GM12873 (cell line): ENCODE measurements around the gene CLIC4.

Source experiments
- TF ChIP-seq, protein P1 (sequence below): IDR thresholded peaks from 2 replicates; pipeline ENCODE4 v1.5.1; 2012; ENCODE audit warnings: low read depth, mild to moderate bottlenecking, moderate library complexity, low read length, control low read depth; ENCODE audit not compliant: insufficient read depth; ENCODE audit errors: missing control alignments

The CLIC4 gene

DNA sequence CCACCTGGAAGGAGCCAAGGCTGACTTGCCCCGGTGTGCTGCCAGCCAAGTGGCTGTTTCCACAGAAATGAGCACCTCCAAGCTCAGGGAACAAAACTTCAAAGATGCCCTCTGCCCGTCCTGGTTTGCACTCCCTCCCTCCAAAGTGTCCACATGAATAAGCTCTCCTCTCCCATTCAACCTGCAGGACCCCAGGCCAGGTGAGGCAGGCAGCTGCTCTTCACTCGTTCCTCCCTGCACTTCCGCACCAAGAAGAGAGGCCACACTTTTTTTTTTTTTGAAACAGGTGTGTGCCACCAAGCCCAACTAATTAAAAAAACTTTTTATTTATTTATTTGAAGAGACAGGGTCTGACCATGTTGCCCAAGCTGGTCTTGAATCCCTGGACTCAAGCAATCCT lies 18.5 kb upstream of the CLIC4 start:
- TF ChIP-seq, protein P1, sequence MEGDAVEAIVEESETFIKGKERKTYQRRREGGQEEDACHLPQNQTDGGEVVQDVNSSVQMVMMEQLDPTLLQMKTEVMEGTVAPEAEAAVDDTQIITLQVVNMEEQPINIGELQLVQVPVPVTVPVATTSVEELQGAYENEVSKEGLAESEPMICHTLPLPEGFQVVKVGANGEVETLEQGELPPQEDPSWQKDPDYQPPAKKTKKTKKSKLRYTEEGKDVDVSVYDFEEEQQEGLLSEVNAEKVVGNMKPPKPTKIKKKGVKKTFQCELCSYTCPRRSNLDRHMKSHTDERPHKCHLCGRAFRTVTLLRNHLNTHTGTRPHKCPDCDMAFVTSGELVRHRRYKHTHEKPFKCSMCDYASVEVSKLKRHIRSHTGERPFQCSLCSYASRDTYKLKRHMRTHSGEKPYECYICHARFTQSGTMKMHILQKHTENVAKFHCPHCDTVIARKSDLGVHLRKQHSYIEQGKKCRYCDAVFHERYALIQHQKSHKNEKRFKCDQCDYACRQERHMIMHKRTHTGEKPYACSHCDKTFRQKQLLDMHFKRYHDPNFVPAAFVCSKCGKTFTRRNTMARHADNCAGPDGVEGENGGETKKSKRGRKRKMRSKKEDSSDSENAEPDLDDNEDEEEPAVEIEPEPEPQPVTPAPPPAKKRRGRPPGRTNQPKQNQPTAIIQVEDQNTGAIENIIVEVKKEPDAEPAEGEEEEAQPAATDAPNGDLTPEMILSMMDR = no peak

DNA sequence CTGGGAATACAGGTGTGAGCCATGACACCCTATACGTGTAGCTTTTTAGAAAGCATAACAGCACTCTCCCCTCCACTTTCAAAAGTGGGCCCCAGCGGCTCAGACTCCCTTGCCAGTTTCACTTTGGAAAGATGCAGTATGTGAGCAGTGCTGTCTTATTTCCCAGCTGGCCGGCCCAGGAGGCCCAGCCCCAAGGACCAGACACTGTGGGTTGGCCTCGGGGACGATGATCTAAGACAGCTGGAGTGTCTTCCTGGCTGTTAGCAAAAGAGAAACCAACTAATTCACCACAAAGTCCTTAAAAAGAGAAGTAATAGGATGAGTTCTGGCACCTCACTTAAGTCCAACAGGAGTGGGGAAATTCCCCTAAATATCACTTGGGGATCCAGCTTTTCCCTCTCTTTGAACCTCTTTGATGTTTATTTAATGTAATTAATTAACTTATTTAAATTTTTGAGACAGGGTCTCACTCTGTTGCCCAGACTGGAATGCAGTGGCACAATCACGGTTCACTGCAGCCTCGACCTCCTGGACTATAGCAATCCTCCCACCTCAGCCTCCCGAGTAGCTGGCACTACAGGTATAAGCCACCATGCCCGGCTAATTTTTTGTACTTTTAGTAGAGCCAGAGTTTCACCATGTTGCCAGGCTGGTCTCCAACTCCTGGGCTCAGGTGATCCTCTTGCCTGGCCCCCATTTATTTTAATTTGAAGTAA lies 17.6 kb upstream of the CLIC4 start:
- TF ChIP-seq, protein P1 = no peak

DNA sequence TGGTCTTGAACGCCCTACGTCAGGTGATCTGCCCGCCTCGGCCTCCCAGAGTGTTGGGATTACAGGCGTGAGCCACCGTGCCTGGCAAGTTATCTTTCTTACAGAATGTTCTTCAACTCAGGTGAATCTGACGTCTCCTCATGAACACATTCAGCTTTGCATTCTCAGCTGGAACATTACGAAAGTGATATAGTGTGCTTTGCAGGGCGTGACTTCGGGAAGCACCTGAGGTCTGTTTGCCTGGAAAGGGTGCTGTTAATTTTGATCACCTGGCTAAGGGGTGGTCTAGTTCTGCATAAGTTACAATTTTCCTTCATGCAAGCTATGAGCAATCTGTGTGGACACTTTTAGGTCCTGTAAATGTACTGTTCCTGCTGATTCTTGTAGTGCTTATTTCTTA lies 16.3 kb upstream of the CLIC4 start:
- TF ChIP-seq, protein P1 = no peak

- TF ChIP-seq, protein P1 = no peak
Measured at GRCh38 chr1:24732186-24732885, 12.9 kb upstream of the CLIC4 start.

- TF ChIP-seq, protein P1 = no peak
Measured at GRCh38 chr1:24735156-24735508, 10.1 kb upstream of the CLIC4 start.

DNA sequence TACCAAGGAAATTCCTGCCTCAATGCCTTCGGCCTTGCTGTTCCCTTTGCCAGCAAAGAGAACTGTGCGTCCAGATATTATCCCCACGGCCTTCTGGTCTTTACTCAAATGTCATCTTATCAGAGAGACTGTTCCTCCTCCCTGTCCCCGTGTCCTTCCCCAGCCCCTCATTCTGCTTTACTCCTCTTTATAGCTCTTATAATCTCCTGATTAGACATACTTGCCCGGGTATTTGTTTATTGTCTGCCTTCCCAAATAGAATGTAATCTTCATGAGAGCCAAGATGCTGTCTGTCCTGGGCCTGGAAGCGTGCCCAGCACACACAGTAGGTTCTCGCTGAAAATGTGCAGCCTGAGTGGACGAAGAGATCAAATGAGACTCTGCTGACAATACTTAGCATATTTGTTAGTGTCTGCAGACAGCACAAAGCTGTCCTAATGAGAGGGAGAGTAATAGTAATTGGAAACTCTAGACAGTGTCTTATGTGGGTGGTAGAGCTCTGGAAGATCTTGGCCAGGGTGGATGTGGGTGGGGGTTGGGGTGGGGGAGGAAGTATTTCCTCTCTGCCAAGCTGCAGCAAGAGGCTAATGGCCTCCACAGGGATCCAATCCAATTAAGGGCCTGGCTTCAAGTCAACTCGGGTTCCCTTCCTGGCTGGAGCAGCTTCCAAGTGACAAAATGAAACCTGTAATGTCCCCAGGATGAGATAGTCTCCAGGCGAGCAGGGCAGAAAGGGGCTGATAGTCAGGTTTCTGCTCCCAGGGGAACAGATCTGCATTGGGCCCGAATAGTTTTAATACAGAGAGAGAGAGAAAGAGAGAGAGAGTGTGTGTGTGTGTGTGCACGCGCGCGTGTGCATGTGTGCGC lies 9.5 kb upstream of the CLIC4 start:
- TF ChIP-seq, protein P1 = no peak
